Measurements from ENCODE around the gene ASPSCR1.

The ASPSCR1 gene

GRCh38 chr17:82024859-82025258, 47.4 kb downstream of the ASPSCR1 start:
- no peak for DNase-seq (ENCODE audit: low read depth)

- no peak for DNase-seq (ENCODE audit: low read depth)
These were observed 48.1 kb downstream of the ASPSCR1 start for GRCh38 chr17:82025401-82026107.

- no peak for DNase-seq (ENCODE audit: low read depth)
These were observed 50.8 kb downstream of the ASPSCR1 start for GRCh38 chr17:82028246-82028645.

- DNase-seq (ENCODE audit: low read depth), result no peak
These were observed 51.5 kb downstream of the ASPSCR1 start for GRCh38 chr17:82028966-82029365.

GRCh38 chr17:82029391-82029790, 52.0 kb downstream of the ASPSCR1 start:
- no peak for DNase-seq (ENCODE audit: low read depth)

- DNase-seq (ENCODE audit: low read depth), result no peak
These were observed 52.6 kb downstream of the ASPSCR1 start for GRCh38 chr17:82029990-82030469.

- peak; percentile 83 for DNase-seq (ENCODE audit: low read depth)
These were observed 53.3 kb downstream of the ASPSCR1 start for GRCh38 chr17:82030470-82031302.

- DNase-seq (ENCODE audit: low read depth), result peak; percentile 12
These were observed 54.0 kb downstream of the ASPSCR1 start, which contains the start of gene RAC3 for GRCh38 chr17:82031303-82031884. RAC3 (plus strand) TSS chr17:82031678; CDS start chr17:82031762, 84 bp downstream.

- DNase-seq (ENCODE audit: low read depth), result no peak
These were observed 54.6 kb downstream of the ASPSCR1 start for GRCh38 chr17:82031885-82032627.

GRCh38 chr17:82033359-82034085, 56.1 kb downstream of the ASPSCR1 start:
- no peak for DNase-seq (ENCODE audit: low read depth)

- DNase-seq (ENCODE audit: low read depth), result no peak
These were observed 57.1 kb downstream of the ASPSCR1 start for GRCh38 chr17:82034371-82035011.

- no peak for DNase-seq (ENCODE audit: low read depth)
These were observed 58.1 kb downstream of the ASPSCR1 start for GRCh38 chr17:82035488-82035887.

- DNase-seq (ENCODE audit: low read depth), result no peak
These were observed 58.7 kb downstream of the ASPSCR1 start for GRCh38 chr17:82035956-82036633.

- DNase-seq (ENCODE audit: low read depth), result no peak
These were observed 59.2 kb downstream of the ASPSCR1 start for GRCh38 chr17:82036634-82037091.

- DNase-seq (ENCODE audit: low read depth), result peak; percentile 92
These were observed 59.9 kb downstream of the ASPSCR1 start, which contains the start of gene DCXR for GRCh38 chr17:82037092-82037888. DCXR (minus strand) TSS chr17:82037697; CDS start chr17:82037682, 15 bp downstream.

GRCh38 chr17:82037889-82038195, 60.4 kb downstream of the ASPSCR1 start:
- no peak for DNase-seq (ENCODE audit: low read depth)

- peak; percentile 87 for DNase-seq (ENCODE audit: low read depth)
These were observed 61.5 kb downstream of the ASPSCR1 start for GRCh38 chr17:82038796-82039409.

GRCh38 chr17:82039695-82040299, 62.4 kb downstream of the ASPSCR1 start:
- no peak for DNase-seq (ENCODE audit: low read depth)

Measured in amniotic epithelial cell (primary cell).